HG02798 (cell line): Measurements from ENCODE around the gene PPFIA1.

Experiments used
- ATAC-seq: cut with Tn5 transposase; IDR thresholded peaks from one replicate; pipeline ENCODE4 v1.9.1; 2021; ENCODE audit warnings: mild to moderate bottlenecking; ENCODE audit not compliant: unreplicated experiment, poor library complexity

Gene PPFIA1

GRCh38 chr11:70423523-70424505, 153.3 kb downstream of the PPFIA1 start:
- ATAC-seq = peak; percentile 55

GRCh38 chr11:70424765-70425344, 154.4 kb downstream of the PPFIA1 start:
- ATAC-seq = peak; percentile 67

- no peak for ATAC-seq
These were observed 156.9 kb downstream of the PPFIA1 start for GRCh38 chr11:70427436-70427835.

GRCh38 chr11:70428701-70429427, 158.4 kb downstream of the PPFIA1 start:
- no peak for ATAC-seq

- ATAC-seq = no peak
These were observed 158.9 kb downstream of the PPFIA1 start for GRCh38 chr11:70429428-70429705.

GRCh38 chr11:70429724-70430521, 159.4 kb downstream of the PPFIA1 start:
- no peak for ATAC-seq

GRCh38 chr11:70430671-70431574, 160.4 kb downstream of the PPFIA1 start:
- no peak for ATAC-seq

- no peak for ATAC-seq
These were observed 161.1 kb downstream of the PPFIA1 start for GRCh38 chr11:70431611-70432010.

GRCh38 chr11:70432065-70432464, 161.6 kb downstream of the PPFIA1 start:
- ATAC-seq = no peak

GRCh38 chr11:70432580-70432979, 162.1 kb downstream of the PPFIA1 start:
- ATAC-seq = no peak

GRCh38 chr11:70433038-70433437, 162.5 kb downstream of the PPFIA1 start:
- no peak for ATAC-seq

GRCh38 chr11:70433526-70433925, 163.0 kb downstream of the PPFIA1 start:
- ATAC-seq = no peak
